ENCODE measurements around the gene ANKS3. TPM values are rescaled to one million over a fixed set of nuclear protein-coding genes. Genes with fewer than 3 reads are reported as not detected.

The ANKS3 gene
- total and polyA plus RNA-seq, 8 donors = 11.6 to 183 (median 25.9) TPM

GRCh38 chr16:4696172-4696904 lies 37.7 kb downstream of the ANKS3 start:
- H3K4me1 ChIP-seq = peaks cover 25 to 58% (median 48%) of the 10 kb centered on the region in 4 donors
- H3K27me3 ChIP-seq = no peaks in the 10 kb centered on the region
- intact Hi-C loops (cut with DNase I; ENCODE audit: low total_unique reads) = no loop called here
- TF ChIP-seq EP300 (IDR thresholded peaks at IDR 0.05) = no peak
- no peak for TF ChIP-seq POLR2A (IDR thresholded peaks at IDR 0.05)
- no peak for TF ChIP-seq POLR2AphosphoS5 (IDR thresholded peaks at IDR 0.05)
- no peak for TF ChIP-seq CTCF (IDR thresholded peaks at IDR 0.05)
- H3K9me3 ChIP-seq = no peaks in the 10 kb centered on the region
- H3K36me3 ChIP-seq = peaks cover 53 to 67% (median 66%) of the 10 kb centered on the region in 4 donors
- H3K4me3 ChIP-seq = no peak overlapping the region
- DNase-seq = peak in 1 of 2 donors; percentile 20
- 41 to 60% (median 52%) methylated on average over 12 to 19 of the region's 19 CpGs for WGBS, 5 donors
- peak overlapping the region in 2 of 5 donors; percentile 85 to 92 for H3K27ac ChIP-seq

- no peak overlapping the region for H3K4me3 ChIP-seq
- H3K9me3 ChIP-seq = no peaks in the 10 kb centered on the region
- WGBS, 5 donors = 46 to 60% (median 55%) methylated on average over 9 to 12 of the region's 12 CpGs
- peaks cover 48 to 67% (median 61%) of the 10 kb centered on the region in 4 donors for H3K36me3 ChIP-seq
- no peaks in the 10 kb centered on the region for H3K27me3 ChIP-seq
- peaks cover 25 to 51% (median 46%) of the 10 kb centered on the region in 4 donors for H3K4me1 ChIP-seq
- TF ChIP-seq POLR2A (IDR thresholded peaks at IDR 0.05) = no peak
- no peak for TF ChIP-seq CTCF (IDR thresholded peaks at IDR 0.05)
- no peak for TF ChIP-seq POLR2AphosphoS5 (IDR thresholded peaks at IDR 0.05)
- no peak for TF ChIP-seq EP300 (IDR thresholded peaks at IDR 0.05)
- intact Hi-C loops (cut with DNase I; ENCODE audit: low total_unique reads) = no loop called here
- DNase-seq = peak in 1 of 2 donors; percentile 11
- peak overlapping the region in 3 of 5 donors; percentile 85 to 93 (median 92) for H3K27ac ChIP-seq
Measured at GRCh38 chr16:4695473-4696171, 38.4 kb downstream of the ANKS3 start.

GRCh38 chr16:4694642-4695451 lies 39.2 kb downstream of the ANKS3 start:
- Histone ChIP-seq H3K4me1 (peaks cover 25 to 56% (median 45%) of the 10 kb centered on the region in 4 donors), H3K4me3 (peak overlapping the region; percentile 86 to 99 (median 96)), H3K27me3 (no peaks in the 10 kb centered on the region), H3K27ac (peak overlapping the region in 4 of 5 donors; percentile 85 to 95 (median 92)), H3K9me3 (no peaks in the 10 kb centered on the region), H3K36me3 (peaks cover 41 to 67% (median 60%) of the 10 kb centered on the region in 4 donors)
- TF ChIP-seq CTCF (IDR thresholded peaks at IDR 0.05) = no peak
- no peak for TF ChIP-seq POLR2AphosphoS5 (IDR thresholded peaks at IDR 0.05)
- TF ChIP-seq POLR2A (IDR thresholded peaks at IDR 0.05) = no peak
- no peak for TF ChIP-seq EP300 (IDR thresholded peaks at IDR 0.05)
- WGBS, 5 donors = 36 to 53% (median 37%) methylated on average over 15 to 26 of the region's 26 CpGs
- intact Hi-C loops (cut with DNase I; ENCODE audit: low total_unique reads) = no loop called here
- peak in 1 of 2 donors; percentile 33 for DNase-seq
